ENCODE data around the gene PRKG1. TPM values are rescaled to one million over a fixed set of nuclear protein-coding genes. Genes with fewer than 3 reads are reported as not detected.

The PRKG1 gene
- polyA plus RNA-seq, 3 donors, result not detected

GRCh38 chr10:51759896-51760534 is 685.7 kb downstream of the PRKG1 start:
- H3K9me3 ChIP-seq (replicated peaks in 1 of 2; ENCODE audit: control insufficient read depth in 1 of 2, insufficient read depth in 1 of 2, low read length in 2 of 2), result no peaks in the 10 kb centered on the region
- intact Hi-C loops (cut with micrococcal nuclease), result no loop called here
- no peaks in the 10 kb centered on the region for H3K36me3 ChIP-seq (replicated peaks in 1 of 2; ENCODE audit: control insufficient read depth in 1 of 2, insufficient read depth in 2 of 2, low read length in 2 of 2)
- no peaks in the 10 kb centered on the region for H3K79me2 ChIP-seq (ENCODE audit: insufficient read depth, low read length)
- H3K4me2 ChIP-seq (replicated peaks; ENCODE audit: extremely low read depth, low read length, poor library complexity, severe bottlenecking), result no peak overlapping the region
- H3K27ac ChIP-seq (ENCODE audit: low read depth in 1 of 2, low read length in 2 of 2), result no peak overlapping the region
- Mint-ChIP-seq H3K36me3 (no peaks in the 10 kb centered on the region), H3K9me3 (peaks cover 0 to 9% (median 0%) of the 10 kb centered on the region in 7 donors), H3K27ac (no peak overlapping the region), H3K4me1 (no peaks in the 10 kb centered on the region), H3K27me3 (ENCODE audit: low read depth in 3 of 3) (no peaks in the 10 kb centered on the region), H3K4me3 (no peak overlapping the region)
- no CpG with 5 or more reads among the region's 4 CpGs for WGBS (ENCODE audit: insufficient coverage)
- H3K9ac ChIP-seq (ENCODE audit: insufficient read depth, low read length, poor library complexity, severe bottlenecking), result no peak overlapping the region
- H3K27me3 ChIP-seq (ENCODE audit: control insufficient read depth in 2 of 2, insufficient read depth in 2 of 2, low read length in 2 of 2), result no peaks in the 10 kb centered on the region
- DNase-seq, result no peak
- H2AFZ ChIP-seq (ENCODE audit: insufficient read depth, low read depth, low read length, poor library complexity, severe bottlenecking), result no peak overlapping the region
- no peaks in the 10 kb centered on the region for H3K4me1 ChIP-seq (ENCODE audit: control insufficient read depth in 1 of 2, insufficient read depth in 2 of 2, low read length in 2 of 2)
- H4K20me1 ChIP-seq (ENCODE audit: insufficient read depth, low read length), result no peaks in the 10 kb centered on the region
- no peak for TF ChIP-seq CTCF (IDR thresholded peaks at IDR 0.05)
- no peak overlapping the region for H3K4me3 ChIP-seq (replicated peaks in 1 of 3; ENCODE audit: low read depth in 2 of 3, low read length in 3 of 3)

GRCh38 chr10:51760864-51761640 is 686.8 kb downstream of the PRKG1 start:
- no peaks in the 10 kb centered on the region for H3K36me3 ChIP-seq (replicated peaks in 1 of 2; ENCODE audit: control insufficient read depth in 1 of 2, insufficient read depth in 2 of 2, low read length in 2 of 2)
- no peak overlapping the region for H3K4me2 ChIP-seq (replicated peaks; ENCODE audit: extremely low read depth, low read length, poor library complexity, severe bottlenecking)
- no peak for TF ChIP-seq CTCF (IDR thresholded peaks at IDR 0.05)

More at GRCh38 chr10:51760864-51761640, 686.8 kb downstream of the PRKG1 start:
- DNase-seq, result no peak
- Histone ChIP-seq H4K20me1 (ENCODE audit: insufficient read depth, low read length) (no peaks in the 10 kb centered on the region), H3K9me3 (replicated peaks in 1 of 2; ENCODE audit: control insufficient read depth in 1 of 2, insufficient read depth in 1 of 2, low read length in 2 of 2) (no peaks in the 10 kb centered on the region), H3K4me3 (replicated peaks in 1 of 3; ENCODE audit: low read depth in 2 of 3, low read length in 3 of 3) (no peak overlapping the region), H3K9ac (ENCODE audit: insufficient read depth, low read length, poor library complexity, severe bottlenecking) (no peak overlapping the region), H3K4me1 (ENCODE audit: control insufficient read depth in 1 of 2, insufficient read depth in 2 of 2, low read length in 2 of 2) (no peaks in the 10 kb centered on the region), H3K79me2 (ENCODE audit: insufficient read depth, low read length) (no peaks in the 10 kb centered on the region), H2AFZ (ENCODE audit: insufficient read depth, low read depth, low read length, poor library complexity, severe bottlenecking) (no peak overlapping the region), H3K27ac (ENCODE audit: low read depth in 1 of 2, low read length in 2 of 2) (no peak overlapping the region), H3K27me3 (ENCODE audit: control insufficient read depth in 2 of 2, insufficient read depth in 2 of 2, low read length in 2 of 2) (no peaks in the 10 kb centered on the region)
- H3K4me1 Mint-ChIP-seq, result no peaks in the 10 kb centered on the region
- intact Hi-C loops (cut with micrococcal nuclease), result no loop called here
- H3K27me3 Mint-ChIP-seq (ENCODE audit: low read depth in 3 of 3), result no peaks in the 10 kb centered on the region
- H3K27ac Mint-ChIP-seq, result no peak overlapping the region
- H3K4me3 Mint-ChIP-seq, result no peak overlapping the region
- H3K9me3 Mint-ChIP-seq, result peaks cover 0 to 9% (median 3%) of the 10 kb centered on the region in 7 donors
- H3K36me3 Mint-ChIP-seq, result no peaks in the 10 kb centered on the region
- WGBS (ENCODE audit: insufficient coverage), result 100% methylated on average over 2 of the region's 4 CpGs
